H1 (cell line): ENCODE results near the gene DIP2C.

Experiments
- BRCA1 ChIP-seq: IDR thresholded peaks from 2 replicates; pipeline ENCODE4 v1.6.1; 2012; ENCODE audit warnings: low read depth, low read length, improper control_type of control experiment
- CBX8 ChIP-seq: fragments of 300-800, 300-1000 bp; sonication (generic); IDR thresholded peaks from 2 replicates; pipeline ENCODE4 v1.7.1; 2016; ENCODE audit warnings: low read depth, low read length, borderline replicate concordance
- CHD2 ChIP-seq: IDR thresholded peaks from 2 replicates; pipeline ENCODE4 v1.6.1; 2012; ENCODE audit warnings: low read length, improper control_type of control experiment
- CREB1 ChIP-seq: IDR thresholded peaks from 2 replicates; pipeline ENCODE4 v1.6.1; 2012; ENCODE audit warnings: inconsistent platforms
- MAFK ChIP-seq: IDR thresholded peaks from 2 replicates; pipeline ENCODE4 v1.6.1; 2012; ENCODE audit warnings: low read depth, mild to moderate bottlenecking, improper control_type of control experiment, low read length
- NRF1 ChIP-seq: IDR thresholded peaks from 2 replicates; pipeline ENCODE4 v1.6.1; 2011; ENCODE audit warnings: mild to moderate bottlenecking, low read depth, low read length, improper control_type of control experiment
- POLR2A ChIP-seq, 2 experiments: IDR thresholded peaks; 1 replicate in 1 of 2; 2 replicates in 1 of 2; pipeline ENCODE4 v1.6.1; 2011; ENCODE audit warnings: low read depth in 2 of 2, low read length in 2 of 2, mild to moderate bottlenecking in 2 of 2; ENCODE audit errors: control extremely low read depth in 1 of 2
- SAP30 ChIP-seq: fragments of 300-600 bp; sonication (generic); IDR thresholded peaks from 2 replicates; pipeline ENCODE4 v1.7.1; 2012; ENCODE audit warnings: low read length, moderate library complexity, mild to moderate bottlenecking, inconsistent platforms; ENCODE audit not compliant: insufficient read depth, insufficient replicate concordance
- TCF12 ChIP-seq: IDR thresholded peaks from 2 replicates; pipeline ENCODE4 v1.6.1; 2011; ENCODE audit warnings: low read depth, mild to moderate bottlenecking, low read length
- ZNF274 ChIP-seq: IDR thresholded peaks from 2 replicates; pipeline ENCODE4 v1.7.0; 2012; ENCODE audit warnings: low read length, borderline replicate concordance; ENCODE audit errors: extremely low read depth
- TF ChIP-seq, protein P1 (sequence below), 3 experiments: IDR thresholded peaks; 1 replicate in 2 of 3; 2 replicates in 1 of 3; pipeline versions ENCODE4 v1.5.1 to v1.6.1; 2011; ENCODE audit warnings: low read length in 3 of 3, mild to moderate bottlenecking in 3 of 3, inconsistent platforms in 2 of 3, low read depth in 1 of 3, moderate library complexity in 1 of 3; ENCODE audit not compliant: insufficient read depth in 1 of 3; ENCODE audit errors: control extremely low read depth in 1 of 3

DNA sequence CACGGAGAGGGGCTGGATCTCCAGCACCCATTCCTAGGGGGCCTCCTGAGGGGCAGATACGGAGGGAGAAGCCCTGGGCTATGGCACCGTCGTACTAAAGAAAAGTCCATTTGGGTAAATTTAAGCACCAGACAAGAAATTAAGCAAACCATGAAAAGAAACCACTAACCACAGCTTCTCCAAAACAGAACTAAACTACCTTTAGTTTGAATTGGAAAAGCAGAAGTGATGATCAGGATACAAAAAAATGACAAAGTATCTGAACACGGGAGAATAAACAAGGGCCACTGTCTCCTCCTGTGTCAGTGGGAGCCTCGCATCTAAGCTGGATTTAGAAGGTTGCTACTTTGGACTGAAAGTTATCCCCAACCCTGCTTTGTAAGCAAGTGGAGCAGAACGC, 69.1 kb downstream of the DIP2C start:
- TF ChIP-seq, protein P1, sequence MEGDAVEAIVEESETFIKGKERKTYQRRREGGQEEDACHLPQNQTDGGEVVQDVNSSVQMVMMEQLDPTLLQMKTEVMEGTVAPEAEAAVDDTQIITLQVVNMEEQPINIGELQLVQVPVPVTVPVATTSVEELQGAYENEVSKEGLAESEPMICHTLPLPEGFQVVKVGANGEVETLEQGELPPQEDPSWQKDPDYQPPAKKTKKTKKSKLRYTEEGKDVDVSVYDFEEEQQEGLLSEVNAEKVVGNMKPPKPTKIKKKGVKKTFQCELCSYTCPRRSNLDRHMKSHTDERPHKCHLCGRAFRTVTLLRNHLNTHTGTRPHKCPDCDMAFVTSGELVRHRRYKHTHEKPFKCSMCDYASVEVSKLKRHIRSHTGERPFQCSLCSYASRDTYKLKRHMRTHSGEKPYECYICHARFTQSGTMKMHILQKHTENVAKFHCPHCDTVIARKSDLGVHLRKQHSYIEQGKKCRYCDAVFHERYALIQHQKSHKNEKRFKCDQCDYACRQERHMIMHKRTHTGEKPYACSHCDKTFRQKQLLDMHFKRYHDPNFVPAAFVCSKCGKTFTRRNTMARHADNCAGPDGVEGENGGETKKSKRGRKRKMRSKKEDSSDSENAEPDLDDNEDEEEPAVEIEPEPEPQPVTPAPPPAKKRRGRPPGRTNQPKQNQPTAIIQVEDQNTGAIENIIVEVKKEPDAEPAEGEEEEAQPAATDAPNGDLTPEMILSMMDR (IDR thresholded peaks at IDR 0.05; ENCODE audit: control extremely low read depth in 1 of 3, insufficient read depth in 1 of 3, low read depth in 1 of 3, low read length in 3 of 3), result no peak
- TF ChIP-seq SAP30 (no peak), CREB1 (no peak), TCF12 (no peak), ZNF274 (no peak), POLR2A (IDR thresholded peaks at IDR 0.05; ENCODE audit: control extremely low read depth in 1 of 2, low read depth in 2 of 2, low read length in 2 of 2) (no peak), BRCA1 (no peak), NRF1 (no peak), CHD2 (no peak), MAFK (no peak), CBX8 (no peak)
